Breast epithelium (tissue), 3 donors: ENCODE data around the gene CD79B.
"Not testable (repeated sequence)": the region's sequence is repeated elsewhere in the genome, so short reads cannot be mapped to it uniquely, and the experiment has no call there.

Experiments used
- POLR2A ChIP-seq: fragments of 450-650 bp; IDR thresholded peaks from one replicate; pipeline ENCODE4 v1.6.1; 2016; ENCODE audit warnings: antibody characterized with exemption, mild to moderate bottlenecking, moderate library complexity
- TF ChIP-seq, protein P1 (sequence below), 3 donors: fragments of 450-650 bp; IDR thresholded peaks; one replicate each; pipeline ENCODE4 v1.5.1; 2016 to 2017; ENCODE audit warnings: antibody characterized with exemption in 3 of 3, mild to moderate bottlenecking in 3 of 3, moderate library complexity in 3 of 3

DNA sequence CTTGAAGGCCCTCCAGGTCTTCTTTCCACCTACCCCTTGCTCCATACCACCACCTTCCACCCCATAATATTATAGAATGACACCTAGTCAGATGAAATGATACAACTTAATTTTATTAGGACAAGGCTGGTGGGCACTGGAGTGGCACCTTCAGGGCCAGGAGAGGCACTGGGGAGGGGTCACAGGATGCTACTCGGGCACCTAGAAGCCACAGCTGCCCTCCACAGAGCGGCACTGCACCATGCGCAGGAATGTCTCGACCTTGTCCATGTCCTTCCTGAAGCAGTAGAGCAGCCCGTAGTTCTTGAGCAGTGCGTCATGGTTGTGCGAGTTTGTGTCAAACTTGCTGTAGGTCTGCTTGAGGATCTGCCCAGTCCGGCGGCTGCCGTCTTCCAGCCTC is 37.3 kb downstream of the CD79B start:
- TF ChIP-seq, protein P1, sequence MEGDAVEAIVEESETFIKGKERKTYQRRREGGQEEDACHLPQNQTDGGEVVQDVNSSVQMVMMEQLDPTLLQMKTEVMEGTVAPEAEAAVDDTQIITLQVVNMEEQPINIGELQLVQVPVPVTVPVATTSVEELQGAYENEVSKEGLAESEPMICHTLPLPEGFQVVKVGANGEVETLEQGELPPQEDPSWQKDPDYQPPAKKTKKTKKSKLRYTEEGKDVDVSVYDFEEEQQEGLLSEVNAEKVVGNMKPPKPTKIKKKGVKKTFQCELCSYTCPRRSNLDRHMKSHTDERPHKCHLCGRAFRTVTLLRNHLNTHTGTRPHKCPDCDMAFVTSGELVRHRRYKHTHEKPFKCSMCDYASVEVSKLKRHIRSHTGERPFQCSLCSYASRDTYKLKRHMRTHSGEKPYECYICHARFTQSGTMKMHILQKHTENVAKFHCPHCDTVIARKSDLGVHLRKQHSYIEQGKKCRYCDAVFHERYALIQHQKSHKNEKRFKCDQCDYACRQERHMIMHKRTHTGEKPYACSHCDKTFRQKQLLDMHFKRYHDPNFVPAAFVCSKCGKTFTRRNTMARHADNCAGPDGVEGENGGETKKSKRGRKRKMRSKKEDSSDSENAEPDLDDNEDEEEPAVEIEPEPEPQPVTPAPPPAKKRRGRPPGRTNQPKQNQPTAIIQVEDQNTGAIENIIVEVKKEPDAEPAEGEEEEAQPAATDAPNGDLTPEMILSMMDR (IDR thresholded peaks at IDR 0.05) = not testable (repeated sequence)
- TF ChIP-seq POLR2A = not testable (repeated sequence)
